ENCODE data around the gene WDCP. TPM values are rescaled to one million over a fixed set of nuclear protein-coding genes. Genes with fewer than 3 reads are reported as not detected.

WDCP gene
- total RNA-seq, 4 donors from 2014 or later = 5.9 to 18.2 (median 12.1) TPM

GRCh38 chr2:24038786-24039499 is 8.2 kb downstream of the WDCP start:
- DNase-seq = no peak
- intact Hi-C loops (cut with DNase I; ENCODE audit: low total_unique reads) = no loop called here

GRCh38 chr2:24026233-24026632 is 21.0 kb downstream of the WDCP start:
- no peak overlapping the region for H3K4me3 ChIP-seq
- DNase-seq = no peak
- H3K4me1 ChIP-seq = no peaks in the 10 kb centered on the region
- no peaks in the 10 kb centered on the region for H3K27me3 ChIP-seq
- intact Hi-C loops (cut with DNase I; ENCODE audit: low total_unique reads) = no loop called here
- no peaks in the 10 kb centered on the region for H3K36me3 ChIP-seq
- no peak overlapping the region for H3K27ac ChIP-seq
- H3K9me3 ChIP-seq = no peaks in the 10 kb centered on the region
- TF ChIP-seq POLR2A (IDR thresholded peaks at IDR 0.05) (no peak), CTCF (IDR thresholded peaks at IDR 0.05) (no peak)

More at GRCh38 chr2:24038786-24039499, 8.2 kb downstream of the WDCP start:
- no peak overlapping the region for H3K4me3 ChIP-seq
- H3K36me3 ChIP-seq = no peaks in the 10 kb centered on the region
- no peaks in the 10 kb centered on the region for H3K27me3 ChIP-seq
- H3K4me1 ChIP-seq = no peaks in the 10 kb centered on the region
- no peak overlapping the region for H3K27ac ChIP-seq
- no peaks in the 10 kb centered on the region for H3K9me3 ChIP-seq
- TF ChIP-seq CTCF (IDR thresholded peaks at IDR 0.05) (no peak), POLR2A (IDR thresholded peaks at IDR 0.05) (no peak)

GRCh38 chr2:24024996-24025663 is 22.1 kb downstream of the WDCP start:
- no peak for DNase-seq
- intact Hi-C loops (cut with DNase I; ENCODE audit: low total_unique reads) = no loop called here
- H3K36me3 ChIP-seq = no peaks in the 10 kb centered on the region
- H3K27me3 ChIP-seq = no peaks in the 10 kb centered on the region
- H3K27ac ChIP-seq = no peak overlapping the region
- H3K4me3 ChIP-seq = no peak overlapping the region
- TF ChIP-seq POLR2A (IDR thresholded peaks at IDR 0.05) = no peak
- TF ChIP-seq CTCF (IDR thresholded peaks at IDR 0.05) = no peak
- no peaks in the 10 kb centered on the region for H3K4me1 ChIP-seq
- H3K9me3 ChIP-seq = no peaks in the 10 kb centered on the region

GRCh38 chr2:24024018-24024417 is 23.2 kb downstream of the WDCP start:
- DNase-seq = no peak
- Histone ChIP-seq H3K36me3 (no peaks in the 10 kb centered on the region), H3K4me3 (no peak overlapping the region), H3K4me1 (no peaks in the 10 kb centered on the region), H3K27ac (no peak overlapping the region), H3K27me3 (no peaks in the 10 kb centered on the region), H3K9me3 (no peaks in the 10 kb centered on the region)
- TF ChIP-seq POLR2A (IDR thresholded peaks at IDR 0.05) (no peak), CTCF (IDR thresholded peaks at IDR 0.05) (peak in 1 of 4 experiments; percentile 10)
- intact Hi-C loops (cut with DNase I; ENCODE audit: low total_unique reads) = no loop called here

- Histone ChIP-seq H3K4me3 (no peak overlapping the region), H3K27ac (no peak overlapping the region), H3K36me3 (no peaks in the 10 kb centered on the region), H3K9me3 (no peaks in the 10 kb centered on the region), H3K4me1 (no peaks in the 10 kb centered on the region), H3K27me3 (no peaks in the 10 kb centered on the region)
- DNase-seq = no peak
- TF ChIP-seq POLR2A (IDR thresholded peaks at IDR 0.05) (no peak), CTCF (IDR thresholded peaks at IDR 0.05) (no peak)
- intact Hi-C loops (cut with DNase I; ENCODE audit: low total_unique reads) = no loop called here
These were observed 24.1 kb downstream of the WDCP start for GRCh38 chr2:24022975-24023575.

Measured in uterus (tissue), 4 donors.